Measurements from ENCODE around the gene SORCS2. TPM values are rescaled to one million over a fixed set of nuclear protein-coding genes. Genes with fewer than 3 reads are reported as not detected.
A peak's percentile ranks its signal among the peaks of the same experiment; 100 is the strongest.

Gene SORCS2
- total RNA-seq, 4 donors from 2014 or later, result 0.53 to 9.9 (median 0.90) TPM

DNA sequence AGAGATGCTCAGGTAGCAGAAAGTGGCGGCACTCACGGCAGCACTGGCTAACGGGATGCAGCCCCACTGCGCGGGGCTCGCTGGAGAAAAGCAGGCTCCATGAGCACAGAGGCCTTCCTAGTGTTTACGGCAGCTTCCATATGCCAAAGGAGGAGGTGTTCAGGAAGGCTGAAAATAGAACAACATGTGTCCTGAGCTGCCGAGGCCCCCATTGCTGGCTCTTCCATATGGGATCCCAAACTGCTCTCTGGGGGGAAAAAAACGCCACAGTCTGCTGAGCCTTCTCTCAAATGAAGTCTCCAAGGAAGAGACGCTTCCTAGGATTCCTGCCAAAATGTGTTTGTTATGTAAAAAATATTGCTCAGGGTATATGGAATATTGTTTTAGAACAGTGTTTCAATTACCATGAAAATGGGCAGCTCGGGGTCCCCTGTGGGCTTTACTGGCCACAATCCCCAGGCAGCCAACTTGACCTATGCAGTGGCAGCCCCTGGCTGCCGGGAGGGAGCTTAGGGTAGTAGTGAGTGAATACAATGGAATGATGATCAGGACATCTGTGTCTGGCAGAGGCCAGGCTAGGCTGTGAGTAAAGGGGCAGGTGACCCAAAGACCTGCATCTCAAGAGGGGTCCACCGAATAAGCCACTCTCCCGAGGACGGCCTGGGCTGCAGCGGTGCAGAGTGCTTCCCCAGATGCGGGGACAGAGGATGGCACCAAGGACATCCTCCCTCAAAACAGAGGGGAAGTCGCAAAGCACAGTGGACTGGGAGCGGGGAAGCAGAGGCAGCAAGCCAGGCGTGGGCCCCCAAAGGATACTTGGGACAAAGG is 577.3 kb downstream of the SORCS2 start:
- Histone ChIP-seq H3K4me1 (peaks cover 0 to 19% (median 0%) of the 10 kb centered on the region in 4 donors), H3K27ac (no peak overlapping the region), H3K9me3 (no peaks in the 10 kb centered on the region), H3K4me3 (no peak overlapping the region), H3K27me3 (no peaks in the 10 kb centered on the region), H3K36me3 (peaks cover 0 to 71% (median 0%) of the 10 kb centered on the region in 3 donors)
- peak in 1 of 3 donors; percentile 13 for DNase-seq
- TF ChIP-seq, protein P1, sequence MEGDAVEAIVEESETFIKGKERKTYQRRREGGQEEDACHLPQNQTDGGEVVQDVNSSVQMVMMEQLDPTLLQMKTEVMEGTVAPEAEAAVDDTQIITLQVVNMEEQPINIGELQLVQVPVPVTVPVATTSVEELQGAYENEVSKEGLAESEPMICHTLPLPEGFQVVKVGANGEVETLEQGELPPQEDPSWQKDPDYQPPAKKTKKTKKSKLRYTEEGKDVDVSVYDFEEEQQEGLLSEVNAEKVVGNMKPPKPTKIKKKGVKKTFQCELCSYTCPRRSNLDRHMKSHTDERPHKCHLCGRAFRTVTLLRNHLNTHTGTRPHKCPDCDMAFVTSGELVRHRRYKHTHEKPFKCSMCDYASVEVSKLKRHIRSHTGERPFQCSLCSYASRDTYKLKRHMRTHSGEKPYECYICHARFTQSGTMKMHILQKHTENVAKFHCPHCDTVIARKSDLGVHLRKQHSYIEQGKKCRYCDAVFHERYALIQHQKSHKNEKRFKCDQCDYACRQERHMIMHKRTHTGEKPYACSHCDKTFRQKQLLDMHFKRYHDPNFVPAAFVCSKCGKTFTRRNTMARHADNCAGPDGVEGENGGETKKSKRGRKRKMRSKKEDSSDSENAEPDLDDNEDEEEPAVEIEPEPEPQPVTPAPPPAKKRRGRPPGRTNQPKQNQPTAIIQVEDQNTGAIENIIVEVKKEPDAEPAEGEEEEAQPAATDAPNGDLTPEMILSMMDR (IDR thresholded peaks at IDR 0.05), result no peak
- TF ChIP-seq POLR2A (IDR thresholded peaks at IDR 0.05), result no peak

DNA sequence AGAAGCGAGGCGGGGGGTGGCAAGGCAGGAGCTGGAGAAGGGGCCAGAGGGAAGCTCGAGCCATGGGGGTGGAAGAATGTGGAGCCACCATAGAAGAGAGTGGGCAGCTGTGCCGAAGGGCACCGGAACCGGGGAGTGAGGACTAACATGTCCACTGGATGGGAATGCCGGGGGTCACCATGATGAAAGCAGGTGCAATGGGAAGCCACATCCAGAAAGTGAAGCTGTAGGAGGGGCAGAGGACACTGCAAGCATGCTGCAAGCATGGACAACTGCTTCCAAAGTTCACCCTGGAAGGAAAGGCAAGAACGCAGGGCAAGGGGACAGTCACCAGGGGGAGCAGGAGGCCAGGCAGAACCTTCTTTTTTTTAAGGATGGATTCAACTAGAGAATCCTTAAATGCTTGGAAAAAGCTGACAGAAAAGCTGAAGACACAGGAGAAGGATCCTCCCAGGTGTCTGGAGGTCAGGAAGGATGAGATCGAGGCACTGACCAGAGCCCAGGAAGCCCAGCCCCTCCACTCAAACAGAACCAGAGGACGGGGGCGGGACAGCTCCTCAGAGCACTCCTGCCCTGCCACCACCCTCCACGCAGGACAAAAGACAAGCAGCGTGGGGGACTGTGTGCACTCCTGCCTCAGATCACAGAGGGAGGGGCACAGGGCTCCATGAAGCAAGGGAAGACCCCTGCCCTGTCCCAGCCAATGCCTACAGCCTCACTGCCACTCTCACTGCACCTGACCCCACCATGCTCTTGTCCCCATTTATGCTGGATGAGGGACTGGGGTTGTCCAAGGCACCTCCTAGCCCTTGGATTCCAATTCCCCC is 578.1 kb downstream of the SORCS2 start:
- Histone ChIP-seq H3K27me3 (no peaks in the 10 kb centered on the region), H3K4me3 (no peak overlapping the region), H3K4me1 (peaks cover 0 to 19% (median 0%) of the 10 kb centered on the region in 4 donors), H3K27ac (no peak overlapping the region), H3K36me3 (peaks cover 0 to 67% (median 0%) of the 10 kb centered on the region in 3 donors), H3K9me3 (no peaks in the 10 kb centered on the region)
- DNase-seq, result peak in 1 of 3 donors; percentile 50
- no peak for TF ChIP-seq POLR2A (IDR thresholded peaks at IDR 0.05)
- TF ChIP-seq, protein P1 (IDR thresholded peaks at IDR 0.05), result peak in 4 of 6 experiments; percentile 27 to 48 (median 44)

DNA sequence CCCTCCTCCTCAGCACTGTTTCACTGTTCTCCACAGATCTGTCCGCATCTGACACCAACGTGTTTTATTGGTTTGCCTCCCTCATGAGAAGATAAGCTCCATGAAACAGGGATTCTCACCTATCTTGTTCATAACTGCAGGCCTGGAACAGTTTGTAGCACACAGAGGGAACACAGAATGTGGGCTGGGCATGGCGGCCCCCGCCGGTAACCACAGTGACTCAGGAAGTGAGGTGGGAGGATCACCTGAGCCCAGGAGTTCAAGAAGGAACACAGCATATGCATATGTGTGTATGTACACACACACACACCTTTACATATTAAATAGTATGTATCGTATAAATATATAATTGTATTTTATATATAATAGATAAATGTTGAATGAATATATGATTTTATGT is 578.7 kb downstream of the SORCS2 start:
- no peak overlapping the region for H3K27ac ChIP-seq
- H3K36me3 ChIP-seq, result peaks cover 0 to 63% (median 0%) of the 10 kb centered on the region in 3 donors
- H3K27me3 ChIP-seq, result no peaks in the 10 kb centered on the region
- TF ChIP-seq, protein P1 (IDR thresholded peaks at IDR 0.05), result no peak
- no peak for TF ChIP-seq POLR2A (IDR thresholded peaks at IDR 0.05)
- no peak overlapping the region for H3K4me3 ChIP-seq
- H3K9me3 ChIP-seq, result no peaks in the 10 kb centered on the region
- no peak for DNase-seq
- peaks cover 0 to 19% (median 0%) of the 10 kb centered on the region in 4 donors for H3K4me1 ChIP-seq

DNA sequence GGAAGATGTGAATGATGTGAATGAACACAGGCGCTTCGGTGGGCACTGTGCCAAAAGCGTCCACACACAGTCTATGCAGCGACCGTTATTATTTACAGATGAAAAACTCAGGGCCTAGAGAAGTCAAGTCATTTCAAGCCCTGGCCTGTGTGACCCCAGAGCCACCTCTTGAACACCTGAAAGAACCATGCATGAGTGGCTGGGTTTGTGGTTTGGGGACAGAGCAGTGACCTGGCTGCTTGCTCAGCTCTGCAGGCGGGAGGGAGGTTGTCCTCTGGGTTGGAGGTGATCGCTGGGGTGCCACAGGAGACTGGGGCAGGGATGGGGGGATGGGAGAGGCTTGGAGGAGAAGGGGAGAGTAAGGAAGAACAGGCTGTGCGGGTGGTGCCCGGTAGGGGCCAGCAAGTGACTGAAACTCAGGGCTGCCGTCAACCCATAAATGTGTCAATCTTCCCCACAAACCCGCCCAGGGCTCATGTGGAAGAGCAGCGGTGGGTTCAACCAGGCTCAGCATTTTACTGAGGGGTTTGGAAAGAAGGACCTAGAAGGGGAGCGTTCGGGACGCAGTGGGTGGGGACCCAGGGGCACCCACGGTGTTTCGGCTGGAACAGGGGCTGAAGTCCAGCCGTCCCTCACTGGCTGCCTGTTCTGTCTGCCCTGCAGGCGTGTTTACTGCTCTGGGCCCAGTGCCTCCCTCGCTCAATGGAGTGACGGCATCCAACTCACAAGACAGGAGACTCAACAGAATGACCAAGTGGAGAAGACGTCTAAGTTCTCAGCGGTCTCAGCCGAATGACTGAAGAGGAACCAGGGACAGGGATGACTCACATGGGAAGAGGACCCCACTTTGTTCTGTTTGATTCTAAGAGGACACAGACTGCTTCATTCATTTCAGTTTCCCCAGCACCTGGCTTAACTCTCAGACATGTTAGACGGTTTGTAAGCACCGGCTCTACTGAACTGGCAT is 579.5 kb downstream of the SORCS2 start:
- Histone ChIP-seq H3K36me3 (peaks cover 0 to 65% (median 0%) of the 10 kb centered on the region in 3 donors), H3K4me1 (peaks cover 0 to 19% (median 0%) of the 10 kb centered on the region in 4 donors), H3K27me3 (no peaks in the 10 kb centered on the region), H3K9me3 (no peaks in the 10 kb centered on the region), H3K4me3 (no peak overlapping the region), H3K27ac (peak overlapping the region in 3 of 4 donors; percentile 62 to 73 (median 62))
- TF ChIP-seq, protein P1 (IDR thresholded peaks at IDR 0.05), result peak in 4 of 6 experiments; percentile 5 to 38 (median 14)
- peak in 1 of 2 donors; percentile 17 for TF ChIP-seq POLR2A (IDR thresholded peaks at IDR 0.05)
- peak in 2 of 3 donors; percentile 58 to 70 for DNase-seq

All from Peyer's patch (tissue), 4 donors.